Pulmonary artery endothelial cell (primary cell): ENCODE results near the gene RAVER2. TPM values are rescaled to one million over a fixed set of nuclear protein-coding genes. Genes with fewer than 3 reads are reported as not detected.

ENCODE experiments used
- DNase-seq: peaks from one replicate; pipeline ENCODE4 v3.0.0-alpha.2; 2011; ENCODE audit warnings: low read depth, low spot score
- total RNA-seq: library from RNA; depleted of rRNA; stranded (reverse); fragments of >200 nt; gene quantifications from 2 replicates; pipeline ENCODE4 v1.2.3, GENCODE V29; 2014

The RAVER2 gene
- total RNA-seq, 1 donor from 2014 or later, result 9.9 TPM

- DNase-seq, result no peak
Measured at GRCh38 chr1:64846573-64847430, 101.9 kb downstream of the RAVER2 start.

DNA sequence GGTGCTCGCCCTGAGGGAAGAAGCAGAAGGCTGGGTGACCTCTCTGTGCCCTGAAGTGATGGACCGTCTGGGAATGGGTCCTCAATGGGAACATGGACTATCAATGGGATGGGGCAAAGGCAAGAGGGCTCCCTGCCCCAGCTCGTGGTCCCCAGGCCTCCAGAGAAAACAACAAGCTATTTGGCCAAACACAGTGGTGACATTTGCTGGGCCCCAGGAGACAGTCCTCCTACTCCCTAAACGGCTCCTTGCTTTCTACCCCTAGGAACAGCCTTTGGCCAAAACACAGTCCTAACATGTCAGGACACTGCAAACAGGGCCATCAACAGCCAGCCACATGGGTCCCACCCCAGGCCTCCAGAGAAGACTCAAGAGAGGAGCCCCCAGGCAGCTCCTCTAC lies 102.8 kb downstream of the RAVER2 start:
- DNase-seq, result no peak

DNA sequence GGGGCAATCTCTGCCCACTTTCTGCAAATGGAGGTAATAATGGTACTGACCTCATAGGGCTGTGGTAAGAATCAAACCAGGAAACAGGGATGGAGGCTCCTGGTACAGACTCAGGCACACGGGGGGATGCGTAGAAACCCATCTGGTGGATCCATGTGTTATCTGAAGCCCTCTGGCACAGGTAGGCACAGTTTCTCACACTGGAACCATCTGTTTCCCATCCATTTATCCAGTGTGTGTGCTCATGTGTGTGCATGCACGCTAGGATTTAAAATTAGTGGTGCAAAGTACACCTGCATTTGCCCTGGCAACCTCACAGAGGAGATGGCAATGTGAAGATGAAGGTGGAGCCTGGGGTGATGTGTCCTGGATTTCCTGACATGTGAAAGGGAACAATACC lies 103.3 kb downstream of the RAVER2 start:
- DNase-seq, result no peak

DNA sequence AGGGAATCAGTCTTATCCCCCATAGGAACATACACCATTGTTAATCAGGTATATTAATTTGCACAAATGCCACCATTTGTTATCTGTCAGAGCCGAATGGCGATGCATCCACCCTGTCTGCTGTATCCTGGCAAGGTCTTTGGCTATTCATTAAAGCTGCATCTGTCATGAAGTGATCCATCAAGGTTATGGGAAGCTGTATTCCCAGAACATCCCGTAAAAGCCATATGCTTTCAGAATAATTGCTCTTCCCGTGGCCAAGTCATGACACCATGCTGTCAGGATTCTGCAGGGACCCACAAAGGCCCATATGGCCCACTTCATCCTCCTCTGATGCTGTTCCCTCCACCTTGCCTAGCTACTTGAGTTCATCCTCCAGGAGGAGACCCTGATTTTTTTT lies 103.9 kb downstream of the RAVER2 start:
- no peak for DNase-seq

- no peak for DNase-seq
Measured at GRCh38 chr1:64849942-64850341, 105.1 kb downstream of the RAVER2 start.

DNA sequence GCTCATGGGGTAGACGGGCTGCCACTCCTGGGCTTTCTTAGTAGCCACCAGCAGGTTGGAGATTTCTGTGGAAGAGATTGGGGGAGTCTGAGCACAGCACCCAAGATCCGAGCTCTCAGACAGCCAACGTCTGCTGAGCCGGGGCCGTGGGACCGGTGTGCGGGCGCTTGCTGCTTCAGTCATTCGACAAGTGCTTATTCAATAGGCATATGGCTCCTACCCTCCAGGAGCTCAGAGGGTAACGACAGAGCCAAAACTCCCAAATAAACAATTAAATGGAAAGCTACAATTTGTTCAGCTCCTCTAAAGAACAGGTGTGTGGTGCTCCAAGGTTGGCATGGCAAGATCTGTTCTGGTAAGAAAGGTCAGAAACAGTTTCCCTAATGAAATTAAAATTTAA lies 106.0 kb downstream of the RAVER2 start:
- no peak for DNase-seq

GRCh38 chr1:64851664-64852063 lies 106.8 kb downstream of the RAVER2 start:
- DNase-seq, result peak; percentile 26

DNA sequence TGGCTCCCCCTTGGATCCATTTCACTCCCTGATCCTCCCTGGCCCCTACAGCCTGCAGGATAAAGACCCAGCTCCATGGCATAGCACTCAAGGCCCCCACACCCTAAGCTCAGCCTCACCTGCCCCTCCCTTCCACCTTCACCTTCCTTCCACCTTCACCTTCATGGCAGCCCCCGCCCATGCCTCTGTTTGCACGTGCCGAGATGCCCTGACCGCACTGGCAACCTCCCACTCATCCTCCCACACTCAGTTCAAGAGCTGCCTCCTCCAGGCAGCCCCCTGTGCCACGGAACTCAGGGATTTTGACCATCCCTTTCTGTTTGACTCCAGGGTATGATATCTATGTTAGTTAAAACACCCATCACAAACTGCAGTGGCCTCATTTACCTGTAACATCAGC lies 109.8 kb downstream of the RAVER2 start:
- no peak for DNase-seq

DNA sequence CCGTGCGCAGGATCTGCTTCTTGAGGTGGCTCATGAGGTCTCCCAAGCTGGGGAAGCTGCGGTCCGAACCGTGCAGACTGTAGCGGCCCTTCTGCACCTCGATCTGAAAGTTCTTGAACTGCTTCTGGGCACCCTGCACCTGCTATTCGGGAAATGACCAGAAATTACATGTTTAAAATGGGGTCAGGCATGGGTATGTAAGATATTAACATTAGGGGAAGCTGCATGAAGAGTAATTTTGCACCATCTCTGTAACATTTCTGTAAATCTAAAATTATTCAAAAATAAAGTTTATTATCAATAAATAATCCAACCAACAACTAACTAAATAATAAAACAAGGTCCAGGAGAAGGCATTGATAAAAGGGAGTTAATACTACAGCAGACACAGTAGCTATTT lies 110.7 kb downstream of the RAVER2 start:
- DNase-seq, result no peak

GRCh38 chr1:64856553-64856952 lies 111.7 kb downstream of the RAVER2 start:
- DNase-seq, result no peak

DNA sequence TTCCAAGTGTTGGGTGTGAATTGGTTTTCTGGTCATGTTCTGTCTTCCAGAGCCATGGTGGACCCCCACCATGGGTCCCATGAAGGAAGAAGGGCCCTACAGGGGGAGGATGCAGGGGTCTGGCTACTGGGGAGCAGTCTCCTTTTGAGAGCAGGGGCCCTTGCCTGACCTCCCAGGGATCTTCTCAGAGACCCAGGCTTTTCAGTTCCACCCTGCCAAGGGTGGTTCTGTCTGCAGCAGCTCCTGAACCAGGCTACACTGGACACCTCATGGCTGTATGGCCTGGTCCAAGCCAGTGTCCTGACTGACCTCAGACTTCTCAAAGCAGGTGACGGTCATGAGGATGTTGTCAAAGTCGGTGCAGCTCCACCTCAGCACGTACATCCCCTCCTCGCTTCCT lies 112.5 kb downstream of the RAVER2 start:
- no peak for DNase-seq

- DNase-seq, result no peak
Measured at GRCh38 chr1:64861611-64862010, 116.7 kb downstream of the RAVER2 start.

- DNase-seq, result peak; percentile 67
Measured at GRCh38 chr1:64864018-64864940, 119.4 kb downstream of the RAVER2 start.

GRCh38 chr1:64865105-64865757 lies 120.4 kb downstream of the RAVER2 start:
- no peak for DNase-seq

DNA sequence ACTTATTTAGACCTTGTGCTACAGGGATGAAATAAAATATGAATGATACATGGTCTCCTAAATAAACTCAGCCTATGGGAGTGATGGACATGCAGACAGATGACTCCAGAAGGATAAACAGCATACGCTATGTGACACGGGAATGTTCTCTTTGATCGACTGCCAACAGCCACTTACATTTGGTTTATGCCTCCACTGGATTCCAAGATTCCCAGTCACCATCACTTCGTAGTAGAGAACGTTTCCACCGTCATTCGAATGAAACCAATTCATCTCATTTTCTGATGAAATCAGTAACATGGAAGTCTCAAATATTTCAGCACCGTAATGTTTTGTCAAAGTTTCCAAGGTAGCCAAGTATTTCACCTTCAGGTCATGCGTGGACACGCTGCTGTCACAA lies 121.8 kb downstream of the RAVER2 start:
- DNase-seq, result no peak

- DNase-seq, result no peak
Measured at GRCh38 chr1:64867266-64867665, 122.4 kb downstream of the RAVER2 start.

DNA sequence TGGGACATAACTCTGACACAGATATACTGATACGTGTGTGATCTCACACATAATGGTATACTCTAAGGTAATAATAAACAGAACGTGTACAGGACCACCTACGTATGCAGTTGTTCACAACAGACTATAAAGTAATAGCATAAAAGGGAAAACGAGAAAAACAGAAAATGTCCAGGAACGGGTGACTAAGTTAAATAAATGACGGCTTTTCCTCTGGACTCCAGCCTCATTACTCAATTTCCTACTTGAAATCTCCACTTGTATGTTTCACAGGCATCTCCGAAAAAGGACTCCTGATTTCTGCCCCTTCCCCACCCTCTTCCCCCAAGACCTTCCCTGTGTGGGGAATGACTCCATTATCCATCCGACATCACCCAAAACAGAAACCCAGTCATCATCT lies 126.4 kb downstream of the RAVER2 start:
- peak; percentile 60 for DNase-seq

GRCh38 chr1:64872067-64872466 lies 127.2 kb downstream of the RAVER2 start:
- DNase-seq, result no peak

GRCh38 chr1:64873576-64873975 lies 128.7 kb downstream of the RAVER2 start:
- DNase-seq, result no peak

GRCh38 chr1:64874666-64875065 lies 129.8 kb downstream of the RAVER2 start:
- no peak for DNase-seq

GRCh38 chr1:64875101-64875500 lies 130.2 kb downstream of the RAVER2 start:
- no peak for DNase-seq

GRCh38 chr1:64875606-64876005 lies 130.7 kb downstream of the RAVER2 start:
- no peak for DNase-seq
